Umbilical cord (tissue), 2 donors: ENCODE measurements around the gene PLEKHO2. TPM values are rescaled to one million over a fixed set of nuclear protein-coding genes. Genes with fewer than 3 reads are reported as not detected.

Source experiments
- DNase-seq: peaks from one replicate; pipeline ENCODE4 v3.0.0-alpha.2; 2015; ENCODE audit warnings: low spot score
- total RNA-seq: library from RNA; depleted of rRNA; stranded (reverse); fragments of >200 nt; gene quantifications from one replicate; pipeline ENCODE4 v1.2.3, GENCODE V29; 2014; ENCODE audit warnings: low replicate concordance; ENCODE audit not compliant: insufficient read depth

PLEKHO2 gene
- total RNA-seq, 1 donor from 2014 or later = 29.4 TPM

DNA sequence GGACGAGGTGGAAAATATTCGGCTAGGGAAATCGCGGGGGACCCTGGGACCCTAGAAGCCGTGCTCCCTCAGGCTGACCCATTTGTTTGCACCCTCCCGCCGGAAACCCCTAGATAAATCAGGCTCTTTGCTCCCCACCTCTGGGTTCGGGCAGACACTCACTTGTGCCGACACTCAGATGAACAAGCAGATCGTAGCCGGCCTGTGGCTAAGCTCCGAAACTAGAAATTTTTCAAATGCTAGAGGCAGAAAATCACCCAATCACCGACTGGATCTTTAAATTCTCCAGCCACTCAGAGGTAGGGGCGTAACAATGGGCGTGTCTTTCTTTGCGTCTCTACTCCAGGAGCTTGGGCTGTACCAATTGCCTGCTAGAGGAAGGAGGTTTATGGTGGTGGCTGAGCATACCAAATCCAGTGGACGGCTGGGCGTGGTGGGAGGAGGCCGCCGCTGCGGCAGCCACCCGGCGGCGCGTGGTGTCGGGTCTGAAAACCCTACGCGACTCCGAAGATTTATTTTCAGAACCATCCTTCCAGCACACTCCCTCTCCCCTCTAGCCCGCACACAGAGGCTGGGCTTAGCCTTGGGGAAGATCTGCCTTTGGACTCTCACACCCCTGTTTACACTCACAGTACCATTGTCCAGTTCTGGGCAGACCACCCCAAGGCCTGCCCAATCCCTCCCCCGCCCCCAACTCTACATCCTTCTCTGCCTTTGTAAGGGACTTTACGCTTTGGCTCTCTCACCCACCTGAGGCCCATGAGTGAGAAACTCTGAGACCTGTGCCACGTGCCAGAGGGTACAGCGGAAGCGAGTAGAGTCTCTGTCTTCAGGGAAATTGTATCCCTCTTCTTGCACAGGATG, 16.1 kb upstream of the PLEKHO2 start, which contains the start of gene PIF1:
Gene PIF1 (minus strand): TSS at position 217 of the 864 bp plus-strand sequence. CDS start 1,312 bp downstream, outside the sequence.
- DNase-seq = peak; percentile 99

DNA sequence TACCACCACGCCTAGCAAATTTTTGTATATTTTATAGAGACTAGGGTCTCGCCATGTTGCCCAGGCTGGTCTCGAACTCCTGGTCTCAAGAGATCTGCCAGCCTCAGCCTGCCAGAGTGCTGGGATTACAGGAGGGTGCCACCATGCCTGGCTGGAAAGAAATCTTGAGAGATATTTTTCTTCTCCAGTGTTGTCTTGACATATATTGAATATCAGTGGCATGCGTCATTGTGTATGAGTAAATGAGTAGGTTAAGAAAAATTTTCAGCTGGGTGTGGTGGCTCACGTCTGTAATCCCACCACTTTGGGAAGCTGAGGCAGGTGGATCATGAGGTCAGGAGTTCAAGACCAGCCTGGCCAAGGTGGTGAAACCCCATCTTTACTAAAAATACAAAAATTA, 12.7 kb upstream of the PLEKHO2 start:
- DNase-seq = no peak

DNA sequence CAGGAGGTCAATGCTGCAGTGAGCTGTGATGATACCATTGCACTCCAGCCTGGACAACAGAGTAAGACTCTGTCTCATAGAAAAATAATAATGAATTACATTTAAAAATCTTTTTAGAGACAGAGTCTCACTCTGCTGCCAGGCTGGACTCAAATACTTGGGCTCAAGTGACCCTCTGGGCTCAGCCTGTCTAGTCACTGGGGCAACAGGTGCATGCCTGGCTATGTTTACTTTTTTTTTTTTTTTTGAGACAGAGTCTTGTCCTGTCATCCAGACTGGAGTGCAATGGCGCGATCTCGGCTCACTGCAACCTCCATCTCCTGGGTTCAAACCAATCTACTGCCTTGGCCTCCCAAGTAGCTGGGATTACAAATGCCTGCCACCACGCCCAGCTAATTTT, 8.0 kb upstream of the PLEKHO2 start:
- DNase-seq = no peak

DNA sequence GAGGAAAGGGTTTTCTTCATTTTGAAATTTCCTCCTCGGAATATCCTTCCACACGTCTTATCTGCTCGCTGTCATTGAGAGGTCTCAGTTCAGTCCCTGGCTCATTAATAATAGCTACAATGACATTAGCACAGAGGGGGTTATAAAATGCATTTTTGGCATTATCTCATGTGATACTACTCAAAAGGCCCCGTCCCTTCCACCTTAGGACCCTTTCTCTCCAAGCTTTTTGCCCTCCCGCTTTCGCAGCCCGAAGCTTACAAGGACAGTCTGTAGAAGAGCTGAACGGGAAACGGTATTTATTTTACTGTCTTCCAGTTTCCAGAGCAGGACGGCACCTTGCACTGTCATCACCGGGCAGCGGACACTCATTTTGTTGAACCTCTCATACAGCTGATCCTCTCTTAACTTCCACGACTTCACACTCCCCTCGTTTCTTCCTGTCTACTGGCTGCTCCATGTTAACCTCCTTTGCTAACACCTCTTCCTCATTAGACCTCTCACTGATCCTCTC, 5.6 kb upstream of the PLEKHO2 start:
- DNase-seq = no peak

DNA sequence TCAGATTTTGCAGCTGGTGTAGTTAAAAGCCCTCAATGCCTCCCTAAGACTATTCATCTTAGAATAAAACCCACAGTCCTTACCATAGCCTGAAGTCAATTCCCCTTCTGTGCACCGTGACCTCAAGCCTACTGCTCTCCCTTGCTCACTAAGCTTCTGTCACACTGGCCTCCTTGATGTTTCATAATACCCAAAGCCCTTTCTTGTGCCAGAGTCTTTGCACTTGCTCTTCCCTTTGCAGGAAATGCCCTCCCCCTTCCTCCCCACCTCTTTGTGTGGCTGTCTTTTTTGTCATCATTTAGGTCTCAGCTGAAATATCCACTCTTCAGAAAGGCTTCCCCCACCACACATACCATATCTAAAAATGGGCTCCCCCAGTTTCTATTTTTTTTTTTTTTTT, 4.2 kb upstream of the PLEKHO2 start:
- DNase-seq = no peak

DNA sequence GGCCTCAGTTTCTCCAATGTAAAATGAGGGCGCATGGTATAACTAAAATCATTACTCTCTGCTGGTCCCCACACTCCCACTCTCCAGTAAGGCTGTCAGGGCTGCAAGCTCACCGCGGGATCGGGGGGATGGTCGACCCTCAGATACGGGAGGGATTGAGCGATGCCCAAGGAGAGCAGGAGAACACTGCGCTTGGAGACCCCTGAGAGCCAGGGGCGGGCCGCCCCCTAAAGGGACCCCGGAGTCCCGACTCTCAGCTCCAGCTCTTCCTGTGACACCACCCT, 713 bp upstream of the PLEKHO2 start:
- no peak for DNase-seq

DNA sequence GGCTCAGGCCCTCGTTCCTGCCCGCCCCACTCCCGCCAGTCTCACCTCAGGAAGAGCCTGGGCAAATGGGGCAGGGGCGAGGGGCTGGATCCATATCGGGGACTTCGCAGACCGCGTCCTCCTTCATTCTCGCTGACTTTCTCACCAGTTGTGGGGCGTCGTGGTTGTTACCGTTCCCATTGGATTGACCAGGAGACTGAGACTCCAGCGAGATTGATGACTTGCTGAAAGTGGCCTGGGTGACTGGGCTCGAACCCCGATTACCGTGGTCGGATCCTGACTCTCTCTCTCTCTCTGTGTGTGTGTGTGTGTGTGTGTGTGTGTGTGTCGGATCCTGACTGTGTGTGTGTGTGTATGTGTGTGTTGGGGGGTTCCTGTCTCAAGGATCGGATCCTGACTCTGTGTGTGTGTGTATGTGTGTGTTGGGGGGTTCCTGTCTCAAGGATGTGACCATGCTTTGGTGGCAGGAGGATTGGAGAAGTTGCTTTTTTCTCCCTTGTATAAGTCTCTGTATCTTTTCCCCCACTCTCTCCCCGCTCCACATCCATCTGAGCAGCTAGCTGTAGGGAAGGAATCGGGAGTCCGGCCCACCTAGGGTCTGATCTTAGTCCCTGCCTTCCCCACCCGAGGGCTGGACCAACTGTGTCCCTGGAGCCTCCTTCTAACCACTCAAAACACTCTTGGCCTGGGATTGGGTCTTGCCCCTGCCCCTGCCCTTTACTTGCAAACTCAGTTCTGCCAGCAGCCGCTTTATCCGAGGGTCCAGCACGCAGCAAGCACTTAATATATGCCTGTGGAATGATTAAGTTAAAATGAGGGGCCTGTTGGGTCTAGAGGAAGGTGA, 603 bp downstream of the PLEKHO2 start:
- DNase-seq = peak; percentile 65

DNA sequence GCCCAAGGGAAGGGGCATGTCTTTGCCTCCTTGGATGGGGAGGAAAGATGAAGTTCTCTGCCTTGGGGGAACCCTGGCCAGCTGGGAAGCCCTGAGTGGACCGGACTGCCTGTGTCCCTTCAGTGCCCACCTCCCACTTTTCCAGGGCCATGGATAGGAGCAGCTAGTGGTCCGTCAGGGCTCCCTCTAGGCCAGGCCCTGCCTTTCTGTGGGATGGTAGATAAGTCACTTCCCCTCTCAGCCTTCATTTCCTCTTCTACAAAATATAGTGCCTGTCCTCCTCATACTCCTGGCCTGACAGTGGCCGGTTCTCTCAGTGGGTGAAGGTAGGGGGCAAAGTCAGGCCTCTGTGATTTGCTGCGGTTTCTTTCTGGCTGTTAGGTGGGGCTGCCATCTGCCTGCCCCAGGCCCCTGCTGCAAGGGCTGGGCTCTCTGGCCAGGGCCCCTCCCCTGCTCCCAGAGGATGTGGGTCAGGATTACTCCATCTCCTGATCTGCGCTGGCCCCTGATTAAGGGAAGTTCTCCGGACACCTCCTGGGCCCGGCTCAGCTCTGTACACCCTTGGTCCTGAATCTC, 1.4 kb downstream of the PLEKHO2 start:
- DNase-seq = peak; percentile 65

DNA sequence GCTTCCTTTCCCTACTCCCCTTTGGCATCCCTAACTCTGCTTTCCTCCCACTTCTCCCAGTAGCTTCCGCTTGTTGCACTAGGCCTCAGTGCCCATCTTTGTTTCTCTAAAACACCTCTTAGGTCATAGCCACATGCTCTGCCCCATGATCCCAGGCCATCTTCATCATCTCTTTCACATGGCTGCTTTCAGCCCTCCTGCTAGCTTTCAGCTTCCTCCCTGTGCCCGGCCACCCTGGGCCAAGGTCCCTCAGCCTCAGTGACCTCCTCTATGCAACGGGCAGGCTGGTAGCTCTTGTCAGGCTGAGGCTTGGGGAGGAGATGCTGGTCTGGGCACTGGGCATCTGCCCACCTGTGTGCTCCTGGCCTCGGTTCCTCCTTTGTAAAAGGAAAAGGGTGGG, 2.3 kb downstream of the PLEKHO2 start:
- no peak for DNase-seq

DNA sequence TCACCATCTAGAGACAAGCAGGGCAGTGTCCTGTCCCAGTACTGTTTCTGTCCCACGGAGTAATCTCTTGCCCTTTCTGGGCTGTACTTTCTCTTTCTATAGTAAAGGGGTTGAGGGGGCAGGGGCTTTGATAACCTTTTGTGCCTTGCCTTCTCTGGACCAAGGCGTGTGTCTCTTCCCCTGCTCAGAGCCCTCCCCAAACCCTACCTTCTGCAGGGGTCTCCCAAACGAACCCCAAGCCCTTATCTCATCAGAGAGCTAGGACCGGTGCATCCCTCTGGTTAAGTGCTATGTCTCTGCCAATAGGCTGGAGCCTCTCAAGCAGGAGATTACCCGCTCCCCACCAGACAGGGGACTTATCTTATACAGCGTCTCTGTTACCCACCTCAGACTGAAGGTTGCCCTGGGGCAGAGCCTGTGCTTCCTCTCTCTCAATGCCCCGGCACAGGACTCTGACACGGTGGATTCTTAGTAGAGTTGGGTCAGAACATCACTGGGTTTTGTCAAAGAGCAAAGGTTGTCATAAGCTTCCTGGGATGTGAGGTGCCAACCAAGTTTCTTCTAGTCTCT, 2.9 kb downstream of the PLEKHO2 start:
- no peak for DNase-seq

DNA sequence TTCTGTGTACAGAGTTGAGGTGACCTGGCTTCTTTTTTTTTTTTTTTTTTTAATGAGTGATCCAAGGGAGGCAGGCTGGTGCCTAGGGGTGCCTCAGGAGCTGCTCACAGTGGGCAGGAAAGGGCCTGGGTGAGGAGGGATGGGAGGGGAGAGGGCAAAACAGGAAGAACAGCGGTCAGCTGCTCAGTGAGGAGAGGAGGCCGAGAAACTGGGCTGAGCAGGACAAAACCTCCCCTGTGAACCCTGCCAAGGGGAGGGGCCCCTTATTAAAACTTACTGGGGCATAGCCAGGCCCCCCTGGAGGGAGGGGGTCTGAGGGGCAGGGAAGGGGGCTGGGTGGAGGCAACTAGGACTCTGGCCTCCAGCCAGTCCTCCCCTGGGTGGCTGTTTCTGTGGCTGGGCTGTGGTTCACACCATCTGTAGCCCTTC, 3.5 kb downstream of the PLEKHO2 start:
- no peak for DNase-seq

DNA sequence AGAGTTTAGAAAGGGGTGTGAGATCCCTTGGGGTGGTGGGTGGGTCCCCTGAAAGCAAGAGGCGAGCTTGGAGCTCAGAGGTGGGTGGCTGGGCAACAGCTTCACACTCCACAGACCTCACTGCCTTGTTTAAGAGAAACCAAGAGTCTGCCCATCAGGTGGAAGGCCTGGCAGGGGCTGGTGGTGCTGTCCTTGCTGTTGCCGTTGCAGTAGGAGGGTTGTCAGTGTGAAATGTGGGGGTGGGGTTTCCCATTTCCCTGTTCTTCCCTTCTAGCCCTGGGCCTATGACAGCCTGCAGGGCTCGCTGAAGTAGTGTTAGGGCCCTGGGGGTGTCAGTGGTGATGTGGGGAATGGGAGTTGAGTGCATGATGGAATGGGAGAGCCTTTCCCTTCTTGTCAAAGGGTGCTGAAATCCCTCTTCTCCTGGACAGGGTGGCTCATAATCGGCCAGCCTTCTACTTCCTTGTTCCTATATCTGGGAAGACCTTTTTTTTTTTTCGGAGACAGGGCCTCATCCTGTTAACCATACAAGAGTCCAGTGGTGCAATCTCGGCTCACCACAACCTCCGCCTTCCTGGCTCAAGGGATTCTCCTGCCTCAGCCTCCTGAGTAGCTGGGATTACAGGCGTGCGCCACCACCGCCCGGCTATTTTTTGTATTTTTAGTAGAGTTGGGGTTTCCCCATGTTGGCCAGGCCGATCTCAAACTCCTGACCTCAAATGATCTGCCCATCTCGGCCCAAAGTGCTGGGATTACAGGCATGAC, 4.3 kb downstream of the PLEKHO2 start:
- DNase-seq = no peak

DNA sequence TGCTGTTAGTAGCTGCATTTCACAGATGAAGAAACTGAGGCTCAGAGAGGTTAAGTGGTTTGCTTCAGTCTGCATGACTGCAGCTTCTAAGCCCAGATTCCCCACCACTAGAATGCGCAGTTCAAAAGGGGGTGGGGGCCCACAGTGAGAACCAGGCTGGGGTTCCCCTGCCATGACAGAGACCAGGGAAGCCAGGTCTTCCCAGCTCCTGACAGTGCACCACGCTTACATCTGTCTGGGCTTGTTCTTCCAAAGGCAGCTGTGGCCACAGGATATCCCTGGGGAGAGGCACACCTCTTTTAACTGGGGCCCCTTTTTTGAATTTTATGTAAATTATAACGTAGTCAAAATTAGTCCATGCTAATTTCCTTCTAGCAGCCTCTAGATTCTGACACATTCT, 5.3 kb downstream of the PLEKHO2 start:
- DNase-seq = no peak

DNA sequence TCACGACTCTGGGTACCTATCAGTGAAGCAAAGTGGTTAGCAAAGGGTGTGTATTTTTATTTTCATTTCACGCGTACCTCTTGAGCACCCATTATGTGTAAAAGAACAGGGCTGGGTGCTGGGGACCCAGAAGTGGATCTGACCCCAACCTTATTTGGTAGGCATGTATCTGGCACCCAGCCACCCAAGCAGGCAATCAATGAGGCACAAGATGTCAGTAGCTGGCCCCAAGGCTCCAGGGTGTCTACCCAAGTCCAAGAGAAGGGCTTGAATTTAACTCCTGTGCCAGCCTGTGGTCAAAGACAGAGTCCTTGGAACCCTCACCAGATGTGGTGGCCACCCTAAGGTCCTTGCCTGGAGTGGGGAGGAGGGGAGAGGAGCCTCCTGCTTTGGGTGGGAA, 5.7 kb downstream of the PLEKHO2 start:
- no peak for DNase-seq

DNA sequence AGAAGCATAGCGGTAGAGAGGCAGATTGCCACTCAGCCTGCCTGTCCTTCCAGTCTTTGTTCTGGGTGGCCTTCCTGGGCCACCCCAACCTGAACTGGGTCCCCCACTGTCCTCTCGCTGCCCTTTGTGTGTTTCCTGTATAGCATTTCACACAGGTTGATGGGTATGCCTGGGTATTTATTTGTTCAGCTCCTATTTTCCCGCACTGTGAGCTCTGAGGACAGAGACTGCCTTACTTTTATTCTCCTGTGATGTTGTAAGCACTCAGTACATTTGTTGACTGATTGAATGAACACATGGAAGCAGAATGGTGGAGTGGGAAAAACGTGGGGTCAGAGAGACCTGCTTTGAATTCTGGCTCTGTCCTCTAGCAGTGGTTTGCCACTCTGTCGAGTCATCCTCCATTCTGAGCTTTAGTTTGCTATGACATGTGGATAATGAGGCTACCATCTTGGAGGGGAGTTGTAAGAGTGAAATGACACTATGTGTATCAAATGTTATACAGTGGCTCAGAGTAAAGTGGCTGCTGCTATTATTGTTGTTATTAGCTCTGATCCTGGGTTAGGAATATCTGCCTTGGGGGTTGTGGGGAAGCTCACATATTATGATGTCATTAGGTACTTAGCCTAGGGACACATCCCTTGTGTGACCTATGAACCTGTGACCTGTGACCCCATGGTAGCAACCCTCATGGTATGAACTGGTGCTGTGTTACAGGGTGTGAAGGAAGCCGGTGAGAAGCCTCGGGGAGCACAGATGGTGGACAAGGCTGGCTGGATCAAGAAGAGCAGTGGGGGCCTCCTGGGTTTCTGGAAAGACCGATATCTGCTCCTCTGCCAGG, 6.4 kb downstream of the PLEKHO2 start:
- no peak for DNase-seq

DNA sequence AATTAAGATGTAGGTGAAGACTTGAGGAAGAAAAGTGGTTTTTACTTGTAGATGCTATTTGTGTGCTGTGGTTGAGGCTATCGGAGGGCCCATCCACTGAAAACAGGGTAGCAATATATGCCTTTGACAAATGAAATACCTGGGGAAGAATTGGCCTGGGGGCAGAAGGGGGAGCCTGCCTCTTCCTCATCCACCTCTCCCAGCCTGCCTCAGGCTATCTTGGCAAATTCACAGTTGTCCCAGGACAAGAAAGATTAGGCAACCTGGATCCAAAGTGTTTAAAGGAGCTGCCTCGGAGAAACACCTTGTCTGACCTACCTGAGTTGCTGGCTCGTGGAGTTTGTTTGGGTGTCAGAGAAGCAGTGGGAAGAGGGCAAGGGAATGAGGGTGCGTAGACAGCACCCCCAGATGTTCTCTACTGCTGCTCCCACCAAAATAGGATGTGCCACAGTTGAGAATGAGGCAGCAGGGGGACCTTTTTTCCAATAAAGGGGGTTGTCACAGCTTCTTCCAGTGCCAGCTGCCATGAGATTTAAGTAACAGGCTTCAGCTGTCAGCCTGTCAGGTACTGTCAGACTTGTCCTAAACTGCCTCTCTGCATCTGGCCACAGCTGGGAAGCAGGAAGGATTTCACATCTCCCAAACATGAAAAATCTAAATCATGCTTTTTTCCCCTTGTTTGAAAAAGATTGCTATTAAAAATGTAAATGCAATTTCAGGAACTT, 9.2 kb downstream of the PLEKHO2 start:
- DNase-seq = no peak

DNA sequence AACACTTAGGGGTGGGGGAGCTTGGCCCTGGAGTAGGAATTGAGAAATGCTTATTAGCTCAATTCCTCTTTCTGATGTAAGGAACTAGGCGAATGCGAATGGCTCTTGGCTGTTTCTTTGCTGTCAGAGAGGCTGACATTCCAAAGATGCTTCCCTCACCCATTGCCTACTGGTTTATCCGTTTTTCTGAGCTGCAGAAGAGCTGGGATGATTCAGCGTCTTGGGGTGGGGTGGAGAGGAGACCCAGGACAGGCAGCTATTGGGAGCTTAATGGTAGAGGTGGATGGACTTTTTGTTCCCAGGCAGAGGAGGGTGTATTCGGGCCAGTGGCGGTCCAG, 9.8 kb downstream of the PLEKHO2 start:
- DNase-seq = peak; percentile 95

DNA sequence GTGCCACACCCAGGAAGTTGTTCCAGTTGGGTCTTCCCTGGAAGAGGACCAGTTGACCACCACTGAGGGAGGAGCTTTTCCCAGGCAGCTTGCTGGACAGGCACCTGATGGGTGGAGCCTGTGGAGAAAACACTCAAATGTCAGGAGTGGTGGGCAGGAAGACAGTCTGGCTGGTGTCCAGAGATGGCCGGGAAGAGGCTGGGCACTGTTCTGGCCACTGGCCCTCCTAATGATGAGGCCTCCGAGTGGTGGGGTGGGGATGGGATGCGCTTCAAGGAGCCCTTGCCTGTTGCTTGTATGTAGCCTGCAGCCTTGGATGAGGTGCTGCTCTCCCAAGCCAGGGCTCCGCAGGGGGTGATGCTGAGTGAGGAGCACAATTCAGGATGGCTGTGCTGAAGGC, 12.3 kb downstream of the PLEKHO2 start:
- no peak for DNase-seq

DNA sequence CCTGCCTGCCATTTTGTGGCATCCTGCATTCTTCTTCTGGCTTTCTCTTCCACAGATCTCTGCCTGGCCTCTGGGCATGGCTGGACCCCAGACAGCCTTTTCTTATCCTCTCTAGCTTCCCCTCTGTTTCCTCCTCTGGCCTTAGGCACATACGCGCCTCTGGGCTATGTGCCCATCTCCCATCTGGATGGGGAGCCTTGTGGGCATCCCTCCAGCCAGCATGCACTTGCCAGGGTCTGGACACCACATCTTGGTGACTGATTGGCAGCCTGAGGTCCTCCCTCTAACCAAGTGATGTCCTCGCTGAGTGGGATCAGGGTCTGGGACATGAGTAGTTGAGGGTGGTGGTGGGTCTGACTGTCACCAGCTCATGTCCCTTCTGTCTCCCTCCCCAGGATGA, 12.8 kb downstream of the PLEKHO2 start:
- no peak for DNase-seq
